GM19468 (cell line): ENCODE results near the gene STAG1.
"Not testable (repeated sequence)": the region's sequence is repeated elsewhere in the genome, so short reads cannot be mapped to it uniquely, and the experiment has no call there.

Source experiments
- ATAC-seq: cut with Tn5 transposase; IDR thresholded peaks from one replicate; pipeline ENCODE4 v1.9.1; 2021; ENCODE audit warnings: mild to moderate bottlenecking, moderate library complexity, moderate number of reproducible peaks; ENCODE audit not compliant: unreplicated experiment; ENCODE audit errors: extremely low read depth

STAG1 gene

DNA sequence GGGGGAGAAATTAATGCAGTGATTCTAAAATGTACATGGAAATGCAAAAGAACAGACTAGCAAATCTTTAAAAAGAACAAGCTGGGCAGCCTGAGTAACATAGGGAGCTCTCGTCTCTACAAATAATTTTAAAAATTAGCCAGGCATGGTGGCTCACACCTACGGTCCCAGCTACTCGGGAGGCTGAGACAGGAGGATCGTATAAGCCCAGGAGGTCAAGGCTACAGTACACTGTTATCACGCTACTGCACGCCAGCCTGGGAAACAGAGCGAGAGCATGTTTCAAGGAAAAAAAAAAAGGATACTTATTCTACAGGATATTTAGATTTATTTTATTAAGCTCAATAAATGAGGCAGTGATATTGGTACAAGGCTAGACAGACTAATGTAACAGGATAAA, 40.9 kb downstream of the STAG1 start:
- no peak for ATAC-seq

- not testable (repeated sequence) for ATAC-seq
Observed at GRCh38 chr3:136709775-136710174, 42.4 kb downstream of the STAG1 start.

DNA sequence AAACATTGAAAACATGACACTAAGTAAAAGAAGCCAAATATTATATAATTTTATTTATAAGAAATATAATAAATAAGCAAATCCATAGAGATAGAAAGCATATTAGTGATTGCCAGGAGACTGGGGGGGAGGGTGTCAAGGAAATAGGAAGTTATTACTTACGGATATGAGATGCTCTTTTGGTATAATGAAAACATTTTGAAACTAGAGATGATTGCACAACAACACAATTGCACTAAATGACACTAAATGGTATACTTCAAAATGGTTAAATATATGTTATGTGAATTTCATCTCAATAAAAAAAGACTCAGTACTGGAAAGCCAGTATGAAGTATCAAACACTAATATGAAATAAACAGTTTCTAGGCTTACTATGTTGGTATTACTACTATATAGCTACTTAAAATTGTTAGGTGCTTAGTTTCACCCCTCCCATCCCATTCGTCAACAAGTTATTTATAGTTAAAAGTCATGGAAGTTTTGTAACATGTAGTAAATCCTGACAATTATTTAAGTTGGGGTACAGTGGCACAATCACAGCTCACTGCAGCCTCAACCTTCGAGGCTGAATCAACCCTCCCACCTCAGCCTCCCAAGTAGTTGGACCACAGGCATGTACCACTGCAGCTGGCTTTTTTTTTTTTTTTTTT, 43.7 kb downstream of the STAG1 start:
- no peak for ATAC-seq

GRCh38 chr3:136703429-136703828, 48.7 kb downstream of the STAG1 start:
- ATAC-seq, result no peak

GRCh38 chr3:136699271-136699828, 52.8 kb downstream of the STAG1 start:
- no peak for ATAC-seq

DNA sequence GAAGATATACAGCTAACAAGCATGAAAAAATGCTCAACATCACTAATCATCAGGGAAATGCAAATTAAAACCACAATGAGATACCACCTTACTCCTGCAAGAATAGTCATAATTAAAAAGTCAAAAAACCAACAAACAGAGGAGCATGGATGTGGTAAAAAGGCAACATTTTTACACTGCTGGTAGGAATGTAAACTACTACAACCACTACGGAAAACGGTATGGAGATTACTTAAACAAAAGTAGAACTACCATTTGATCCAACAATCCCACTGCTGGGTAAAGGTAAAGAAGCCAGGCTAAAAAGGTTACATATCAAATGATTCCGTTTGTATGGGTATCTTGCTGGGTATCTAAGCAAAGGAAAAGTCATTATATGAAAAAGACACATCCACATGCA, 53.8 kb downstream of the STAG1 start:
- no peak for ATAC-seq

DNA sequence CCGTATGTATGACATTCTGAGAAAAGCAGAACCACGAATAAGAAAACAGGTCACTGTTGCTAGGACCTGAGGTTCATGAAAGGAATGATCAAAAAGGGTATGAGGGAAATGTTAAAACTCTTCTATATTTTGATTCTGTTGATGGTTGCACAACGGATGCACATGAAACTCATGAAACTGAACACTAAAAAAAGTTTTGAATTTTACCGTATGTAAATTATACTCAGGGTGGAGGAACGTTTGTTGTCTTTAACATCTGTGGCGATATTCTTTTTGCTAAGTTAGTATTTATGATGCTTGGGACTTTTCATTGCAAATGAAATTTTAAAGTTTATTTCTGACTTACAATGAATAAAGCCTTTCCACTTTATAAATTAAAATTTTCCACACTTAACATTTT, 55.4 kb downstream of the STAG1 start:
- ATAC-seq, result no peak

DNA sequence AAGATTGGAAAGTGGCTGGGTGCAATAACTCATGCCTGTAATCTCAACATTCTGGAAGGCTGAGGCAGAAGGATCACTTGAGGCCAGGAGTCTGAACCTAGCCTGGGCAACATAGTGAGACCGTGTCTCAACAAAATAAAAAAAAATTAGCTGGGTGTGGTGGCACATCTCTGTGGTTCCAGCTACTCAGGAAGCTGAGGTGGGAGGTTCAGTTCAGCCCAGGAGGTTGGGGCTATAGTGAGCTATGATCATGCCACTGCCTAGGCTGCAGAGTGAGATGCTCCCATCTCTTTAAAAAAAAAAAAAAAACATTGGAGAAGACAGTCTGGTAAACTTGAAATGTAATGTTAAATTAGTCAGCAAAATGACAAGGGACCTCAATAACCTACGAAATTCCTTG, 57.9 kb downstream of the STAG1 start:
- no peak for ATAC-seq

DNA sequence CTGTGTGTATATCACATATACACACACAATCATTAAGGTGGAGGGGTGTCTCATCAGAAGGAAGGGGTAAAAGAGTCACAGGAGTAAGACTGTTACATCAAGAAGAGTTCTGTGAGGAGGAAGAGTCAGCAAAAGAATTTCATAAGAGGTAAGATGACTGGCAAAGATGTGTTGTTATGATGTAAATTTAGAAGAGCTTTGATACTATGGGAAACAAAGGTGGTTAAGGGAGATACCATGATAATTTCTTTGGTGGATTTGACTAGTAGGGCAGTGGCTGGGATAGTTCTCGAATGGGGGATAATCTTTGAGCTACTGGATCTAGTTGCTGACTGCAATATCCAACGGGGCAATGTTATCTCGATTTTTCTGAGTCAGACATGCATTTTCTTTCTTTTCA, 61.6 kb downstream of the STAG1 start:
- ATAC-seq, result no peak

GRCh38 chr3:136685882-136686281, 66.3 kb downstream of the STAG1 start:
- no peak for ATAC-seq

DNA sequence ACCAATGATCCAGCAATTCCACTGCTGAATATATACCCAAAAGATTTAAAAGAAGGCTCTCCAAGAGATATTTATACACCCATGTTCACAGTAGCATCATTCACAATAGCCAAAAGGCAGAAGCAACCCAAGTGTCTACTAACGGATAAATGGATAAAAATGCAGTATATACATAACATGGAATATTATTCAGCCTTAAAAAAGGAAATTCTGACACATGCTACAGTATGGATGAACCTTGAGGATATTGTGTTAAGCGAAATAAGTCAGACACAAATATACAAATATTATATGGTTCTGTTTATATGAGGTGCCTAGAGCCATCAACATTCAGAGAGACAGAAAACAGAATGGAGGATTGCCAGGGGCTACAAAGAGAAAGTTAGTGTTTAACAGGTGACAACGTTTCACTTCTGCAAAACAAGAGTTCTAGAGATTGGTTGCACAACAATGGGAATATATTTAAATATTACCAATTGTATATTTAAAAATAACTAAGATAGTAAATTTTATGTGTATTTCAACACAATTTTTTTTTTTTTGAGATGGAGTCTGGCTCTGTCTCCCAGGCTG, 69.4 kb downstream of the STAG1 start:
- ATAC-seq, result no peak

- no peak for ATAC-seq
Observed at GRCh38 chr3:136678981-136679380, 73.2 kb downstream of the STAG1 start.

DNA sequence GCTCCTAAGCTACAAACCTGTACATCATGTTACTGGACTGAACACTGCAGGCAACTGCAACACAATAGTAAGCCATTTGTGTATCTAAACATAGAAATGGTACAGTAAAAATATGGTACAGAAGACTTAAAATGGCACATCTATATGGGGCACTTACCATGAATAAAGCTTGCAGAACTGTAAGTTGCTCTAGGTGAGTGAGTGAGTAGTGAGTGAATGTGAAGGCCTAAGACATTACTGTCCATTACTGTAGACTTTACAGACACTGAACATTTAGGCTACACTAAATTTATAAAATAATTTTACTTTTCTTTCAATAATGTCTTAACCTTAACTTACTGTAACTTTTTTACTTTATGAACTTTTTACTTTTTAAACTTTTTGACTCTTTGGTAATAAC, 76.2 kb downstream of the STAG1 start:
- no peak for ATAC-seq

- no peak for ATAC-seq
Observed at GRCh38 chr3:136675150-136675858, 76.9 kb downstream of the STAG1 start.

DNA sequence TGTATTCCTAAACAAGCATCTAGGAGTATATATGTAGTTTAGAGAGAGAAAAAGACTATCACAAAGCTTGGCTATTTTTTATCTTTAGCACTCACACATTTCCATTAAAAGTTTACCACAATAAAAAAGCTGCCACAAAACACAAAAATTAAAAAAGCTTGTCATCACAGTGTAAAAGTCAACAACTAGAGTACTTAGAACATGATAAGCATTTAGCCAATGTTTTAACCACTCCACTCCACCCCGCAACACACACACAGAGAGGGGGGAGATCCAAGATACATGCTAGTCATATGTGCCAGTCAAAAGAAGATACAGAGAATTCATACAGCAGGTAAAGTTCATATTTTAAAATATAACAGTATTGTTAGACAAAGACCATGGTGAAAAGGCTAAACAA, 79.7 kb downstream of the STAG1 start:
- no peak for ATAC-seq

DNA sequence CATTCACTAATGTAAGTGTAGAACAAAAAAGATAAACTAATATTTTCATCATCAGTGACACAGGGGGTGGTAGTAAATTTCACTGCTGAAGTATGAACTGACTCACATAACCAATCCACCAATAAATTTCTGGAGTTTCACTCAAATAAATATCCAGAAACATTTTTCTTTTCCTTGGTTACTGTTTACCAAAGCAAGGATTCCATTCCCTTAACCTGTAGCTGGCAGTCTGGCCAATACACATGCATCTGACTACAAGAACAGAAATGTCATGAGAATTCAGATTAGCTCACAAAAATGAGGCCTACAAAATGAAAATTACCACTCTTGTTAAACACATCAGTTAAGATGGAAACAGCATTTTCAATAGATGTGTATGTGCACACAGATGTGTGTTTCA, 80.3 kb downstream of the STAG1 start:
- no peak for ATAC-seq

DNA sequence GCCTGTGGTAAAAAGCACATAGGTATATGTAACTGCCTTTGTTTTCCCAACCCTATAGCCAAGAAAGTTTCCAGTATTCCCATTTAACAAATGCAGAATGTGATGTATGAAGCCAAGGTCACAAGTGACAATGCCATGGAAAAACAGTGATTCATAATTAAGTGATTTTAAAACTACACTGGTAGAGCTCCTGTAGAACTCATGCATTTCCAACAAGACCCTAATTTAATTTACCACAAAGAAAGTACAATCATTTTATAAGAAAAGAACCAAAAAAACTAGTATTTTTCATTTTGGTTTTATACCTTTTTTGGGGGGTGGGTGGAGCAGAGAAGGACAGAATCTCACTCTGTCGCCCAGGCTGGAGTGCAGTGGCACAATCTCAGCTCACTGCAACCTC, 82.0 kb downstream of the STAG1 start:
- no peak for ATAC-seq

DNA sequence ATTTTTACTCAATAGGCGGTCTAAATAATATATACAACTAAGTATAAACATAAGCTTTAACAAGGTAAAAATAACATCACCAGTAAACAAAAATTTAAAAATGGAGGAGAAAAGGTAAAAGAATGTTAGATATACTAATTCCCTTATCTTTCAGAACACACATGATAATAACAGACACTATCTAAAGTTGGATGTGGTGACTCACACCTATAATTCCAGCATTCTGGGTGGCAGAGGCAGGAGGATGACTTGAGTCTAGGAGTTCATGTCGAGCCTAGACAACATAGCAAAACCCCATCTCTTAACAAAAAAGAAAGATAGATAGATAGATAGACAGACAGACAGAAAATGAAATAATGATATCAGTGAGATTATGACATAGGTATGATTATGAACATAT, 85.1 kb downstream of the STAG1 start:
- no peak for ATAC-seq

GRCh38 chr3:136666301-136666700, 85.9 kb downstream of the STAG1 start:
- ATAC-seq, result not testable (repeated sequence)

- ATAC-seq, result no peak
Observed at GRCh38 chr3:136664771-136665170, 87.4 kb downstream of the STAG1 start.

DNA sequence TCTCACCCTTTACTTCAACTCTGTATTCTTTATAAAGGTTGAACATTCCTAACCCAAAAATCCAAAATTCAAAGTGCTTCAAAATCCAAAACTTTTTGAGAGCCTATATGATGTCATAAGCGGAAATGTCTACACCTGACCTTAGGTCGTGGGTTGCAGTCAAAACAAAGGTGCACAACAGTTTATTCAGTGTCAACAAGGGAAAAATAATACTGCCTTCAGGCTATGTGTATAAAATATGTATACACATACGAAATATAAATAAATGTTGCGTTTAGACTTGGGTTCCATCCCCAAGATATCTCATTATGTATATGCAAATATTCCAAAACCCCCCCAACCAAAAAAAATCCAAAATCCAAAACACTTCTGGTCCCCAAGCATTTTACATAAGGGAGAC, 90.9 kb downstream of the STAG1 start:
- ATAC-seq, result no peak
